Stimulated activated memory B cell treated with anti-CD40 and anti-IgM and Interleukin-4, amounts not matched to agents 10 μg/mL and 1 μg/mL and 100 μg/mL, for 72 hours (primary cell): ENCODE measurements around the gene SPAG9.

Experiments
- ATAC-seq: fragments of 150-1000 bp; cut with Tn5 transposase; 2 replicates; pipeline ENCODE4 v1.10.0; 2021
- H3K27ac Mint-ChIP-seq: one replicate; pipeline ENCODE4 v1.8.0; 2022; ENCODE audit warnings: mild to moderate bottlenecking, mixed read lengths
- H3K27me3 Mint-ChIP-seq: one replicate; pipeline ENCODE4 v1.8.0; 2022; ENCODE audit warnings: mixed read lengths
- H3K36me3 Mint-ChIP-seq: one replicate; pipeline ENCODE4 v1.8.0; 2022; ENCODE audit warnings: mixed read lengths
- H3K4me1 Mint-ChIP-seq: one replicate; pipeline ENCODE4 v1.8.0; 2022; ENCODE audit warnings: mixed read lengths
- H3K4me3 Mint-ChIP-seq: one replicate; pipeline ENCODE4 v1.8.0; 2022; ENCODE audit warnings: mild to moderate bottlenecking, moderate library complexity, mixed read lengths
- H3K9me3 Mint-ChIP-seq: one replicate; pipeline ENCODE4 v1.8.0; 2022; ENCODE audit warnings: mixed read lengths

SPAG9 gene

DNA sequence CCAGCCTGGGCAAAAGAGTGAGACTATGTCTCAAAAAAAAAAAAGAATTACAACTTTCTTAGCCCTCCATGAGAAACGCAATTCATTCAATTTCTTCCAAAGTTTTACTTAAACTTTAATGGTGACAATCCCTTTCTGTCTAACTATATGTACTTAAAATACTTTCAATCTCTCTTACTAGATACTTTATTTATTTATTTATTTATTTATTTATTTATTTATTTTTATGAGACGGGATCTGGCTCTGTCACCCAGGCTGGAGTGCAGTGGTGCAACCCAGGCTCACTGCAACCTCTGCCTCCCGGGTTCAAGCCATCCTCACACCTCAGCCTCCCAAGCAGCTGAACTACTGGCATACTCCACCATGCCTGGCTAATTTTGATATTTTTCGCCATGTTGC is 108.1 kb downstream of the SPAG9 start:
- H3K9me3 Mint-ChIP-seq, result no peaks in the 10 kb centered on the region

DNA sequence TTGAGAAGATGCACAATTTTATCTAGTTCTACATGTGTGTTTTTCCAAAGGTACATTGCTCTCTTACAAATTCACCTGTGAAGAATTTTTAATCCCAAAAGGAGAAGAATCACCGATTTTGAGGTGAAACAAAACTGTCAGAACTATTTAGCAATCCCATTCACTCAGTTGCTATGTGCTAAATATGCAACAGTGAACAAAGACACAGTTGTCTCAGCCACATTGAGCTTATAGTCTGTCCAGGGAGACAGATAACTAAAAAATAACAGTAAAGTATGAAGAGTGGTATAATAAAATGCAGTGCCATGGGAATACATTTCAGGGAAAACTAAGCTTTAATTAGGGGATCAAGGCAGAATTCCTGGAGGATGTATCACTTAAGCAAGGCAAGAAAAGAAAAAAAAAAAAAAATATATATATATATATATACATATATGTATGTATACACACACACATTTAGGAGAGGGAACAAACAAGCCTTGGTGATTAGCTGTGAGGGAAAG is 110.4 kb downstream of the SPAG9 start:
- H3K4me3 Mint-ChIP-seq, result no peak overlapping the region
- H3K27ac Mint-ChIP-seq, result no peak overlapping the region

More for the DNA sequence above, 108.1 kb downstream of the SPAG9 start:
- H3K4me3 Mint-ChIP-seq, result no peak overlapping the region
- peaks cover 48% of the 10 kb centered on the region for H3K36me3 Mint-ChIP-seq
- no peak overlapping the region for H3K27ac Mint-ChIP-seq
- peaks cover 9% of the 10 kb centered on the region for H3K4me1 Mint-ChIP-seq
- ATAC-seq, result no peak
- H3K27me3 Mint-ChIP-seq, result no peaks in the 10 kb centered on the region

DNA sequence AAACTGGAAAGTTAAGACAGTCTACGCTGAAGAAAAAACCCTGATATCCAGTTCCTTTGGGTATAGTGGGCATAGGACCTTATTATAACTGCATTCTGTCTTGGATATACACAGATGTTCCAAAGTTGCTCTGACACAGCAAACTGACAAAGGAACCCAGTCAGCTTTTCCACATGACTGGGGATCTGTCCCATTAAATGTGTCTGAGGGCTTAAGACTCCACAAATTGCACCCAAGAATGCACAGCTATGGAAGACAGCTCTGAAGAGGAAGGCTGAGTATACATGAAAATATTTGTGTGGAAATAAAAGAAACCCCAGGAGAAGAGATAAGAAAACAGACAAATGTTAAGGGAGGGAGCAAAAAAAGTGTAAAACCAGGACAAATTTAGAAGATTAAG is 114.1 kb downstream of the SPAG9 start:
- no peak for ATAC-seq
- peak overlapping the region; percentile 22 for H3K27ac Mint-ChIP-seq
- H3K27me3 Mint-ChIP-seq, result no peaks in the 10 kb centered on the region
- no peaks in the 10 kb centered on the region for H3K9me3 Mint-ChIP-seq
- peaks cover 41% of the 10 kb centered on the region for H3K36me3 Mint-ChIP-seq
- no peaks in the 10 kb centered on the region for H3K4me1 Mint-ChIP-seq
- no peak overlapping the region for H3K4me3 Mint-ChIP-seq

More for the DNA sequence above, 110.4 kb downstream of the SPAG9 start:
- Mint-ChIP-seq H3K9me3 (no peaks in the 10 kb centered on the region), H3K27me3 (no peaks in the 10 kb centered on the region), H3K4me1 (peaks cover 5% of the 10 kb centered on the region), H3K36me3 (peaks cover 46% of the 10 kb centered on the region)
- no peak for ATAC-seq

DNA sequence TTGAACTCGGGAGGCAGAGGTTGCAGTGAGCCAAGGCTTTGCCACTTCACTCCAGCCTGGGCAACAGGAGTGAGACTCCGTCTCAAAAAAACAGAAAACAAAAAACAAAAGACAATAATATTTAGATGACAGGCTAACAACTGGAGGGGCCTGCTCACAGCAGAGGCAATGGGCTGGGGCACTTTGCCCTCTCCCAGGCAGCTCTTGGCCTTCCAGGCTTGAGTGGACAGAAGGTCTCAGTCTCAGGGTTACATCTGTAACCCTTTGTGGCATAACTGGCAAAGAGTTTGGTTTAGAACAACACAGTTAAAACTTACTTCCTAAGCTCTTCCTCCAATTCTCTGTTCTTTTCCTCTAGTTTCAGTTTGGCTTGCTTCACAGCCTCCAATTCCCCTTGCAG is 114.9 kb downstream of the SPAG9 start:
- Mint-ChIP-seq H3K27ac (peak overlapping the region; percentile 22), H3K4me1 (peaks cover 5% of the 10 kb centered on the region), H3K36me3 (peaks cover 44% of the 10 kb centered on the region), H3K4me3 (no peak overlapping the region), H3K9me3 (no peaks in the 10 kb centered on the region), H3K27me3 (no peaks in the 10 kb centered on the region)
- ATAC-seq, result no peak

DNA sequence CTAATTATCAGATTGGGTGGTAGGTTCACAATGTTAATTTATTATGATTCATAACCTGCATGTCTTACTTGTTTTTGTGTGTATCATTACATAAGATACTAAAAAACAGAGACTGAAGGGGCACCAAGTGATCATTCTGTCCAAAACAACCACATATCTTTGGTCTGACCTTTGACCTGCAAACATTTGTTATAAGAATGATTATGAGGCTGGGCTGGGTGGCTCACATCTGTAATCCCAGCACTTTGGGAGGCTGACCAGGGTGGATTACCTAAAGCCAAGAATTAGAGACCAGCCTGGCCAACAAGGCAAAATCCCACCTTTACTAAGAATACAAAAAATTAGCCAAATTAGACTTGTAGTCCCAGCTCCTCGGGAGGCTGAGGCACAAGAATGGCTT is 116.4 kb downstream of the SPAG9 start:
- no peak for ATAC-seq
- no peak overlapping the region for H3K4me3 Mint-ChIP-seq
- H3K27me3 Mint-ChIP-seq, result no peaks in the 10 kb centered on the region
- H3K4me1 Mint-ChIP-seq, result peaks cover 5% of the 10 kb centered on the region
- no peaks in the 10 kb centered on the region for H3K9me3 Mint-ChIP-seq
- no peak overlapping the region for H3K27ac Mint-ChIP-seq
- H3K36me3 Mint-ChIP-seq, result peaks cover 37% of the 10 kb centered on the region

DNA sequence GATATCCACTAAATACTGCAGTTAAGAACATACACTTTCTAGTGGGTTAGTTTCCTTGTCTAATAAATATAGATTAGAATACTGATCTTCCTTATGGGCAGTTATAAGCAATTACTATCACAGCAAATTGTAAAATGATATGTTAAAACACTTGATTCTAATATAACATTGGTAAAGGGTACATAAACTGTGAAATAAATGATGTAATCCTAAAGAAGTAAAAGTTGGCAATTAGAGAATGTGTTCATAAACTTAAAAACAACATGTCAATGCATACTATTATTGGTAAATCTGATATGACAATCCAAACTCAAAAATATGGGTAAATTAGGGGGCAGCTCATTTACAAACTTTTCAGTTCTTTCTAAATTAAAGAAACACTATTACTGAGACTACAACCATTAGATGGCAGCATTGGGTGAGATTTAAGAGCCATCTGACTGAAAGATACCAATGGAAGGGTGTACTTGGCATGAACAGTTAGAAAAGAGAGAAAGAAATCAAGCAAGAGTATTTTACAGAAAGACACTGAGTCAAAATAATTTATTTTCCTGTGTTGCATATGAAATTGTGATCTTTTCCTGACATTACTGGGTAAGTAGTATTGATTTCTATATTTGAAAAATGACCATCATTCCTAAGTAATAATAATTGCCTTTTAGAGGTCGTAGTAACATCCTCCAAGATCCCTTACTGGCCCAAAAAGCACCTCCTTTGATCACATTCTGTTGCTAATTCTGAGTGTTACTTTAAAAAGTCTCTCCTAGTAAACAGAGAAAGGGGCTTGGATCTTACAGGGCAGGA is 119.6 kb downstream of the SPAG9 start:
- peak; percentile 59 for ATAC-seq
- Mint-ChIP-seq H3K4me1 (peaks cover 5% of the 10 kb centered on the region), H3K9me3 (no peaks in the 10 kb centered on the region), H3K27ac (no peak overlapping the region), H3K4me3 (no peak overlapping the region), H3K36me3 (peaks cover 25% of the 10 kb centered on the region), H3K27me3 (no peaks in the 10 kb centered on the region)

DNA sequence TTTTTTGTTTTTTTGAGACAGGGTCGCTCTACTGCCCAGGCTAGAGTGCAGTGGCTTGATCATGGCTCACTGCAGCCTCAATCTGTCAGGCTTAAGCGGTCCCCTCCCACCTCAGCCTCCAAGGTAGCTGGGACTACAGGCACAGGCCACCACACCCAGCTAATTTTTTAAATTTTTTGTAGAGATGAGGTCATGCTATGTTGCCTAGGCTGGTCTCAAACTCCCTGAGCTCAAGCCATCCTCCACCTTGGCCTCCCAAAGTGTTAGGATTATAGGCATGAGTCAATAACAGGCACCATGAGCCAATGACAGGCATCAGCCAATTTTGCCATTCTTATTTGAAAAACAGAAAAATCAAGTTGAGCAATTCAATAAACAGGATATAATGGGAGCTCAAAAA is 125.0 kb downstream of the SPAG9 start:
- Mint-ChIP-seq H3K4me3 (no peak overlapping the region), H3K36me3 (peaks cover 34% of the 10 kb centered on the region), H3K9me3 (no peaks in the 10 kb centered on the region), H3K27ac (no peak overlapping the region), H3K27me3 (no peaks in the 10 kb centered on the region), H3K4me1 (no peaks in the 10 kb centered on the region)
- ATAC-seq, result no peak

DNA sequence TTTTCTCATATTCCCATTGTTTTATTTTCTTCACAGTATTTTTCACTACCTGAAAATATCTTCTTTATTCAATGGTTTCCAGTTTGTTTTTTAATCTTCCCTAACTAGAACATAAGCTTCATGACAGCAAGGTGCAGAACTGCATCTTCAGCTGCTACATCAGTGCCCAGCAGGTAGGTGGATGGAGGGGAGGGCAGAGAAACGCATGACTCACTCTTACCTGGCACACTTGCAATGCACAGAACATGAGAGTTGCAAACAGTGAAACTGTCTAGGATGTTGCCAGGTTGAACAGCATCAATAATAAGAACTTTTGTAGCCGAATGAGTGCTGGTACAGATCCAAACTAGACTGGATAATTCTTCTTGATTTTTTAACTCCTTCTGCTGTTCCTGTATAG is 127.1 kb downstream of the SPAG9 start:
- Mint-ChIP-seq H3K4me3 (no peak overlapping the region), H3K9me3 (no peaks in the 10 kb centered on the region), H3K27me3 (no peaks in the 10 kb centered on the region), H3K36me3 (peaks cover 52% of the 10 kb centered on the region), H3K27ac (no peak overlapping the region), H3K4me1 (no peaks in the 10 kb centered on the region)
- ATAC-seq, result no peak

DNA sequence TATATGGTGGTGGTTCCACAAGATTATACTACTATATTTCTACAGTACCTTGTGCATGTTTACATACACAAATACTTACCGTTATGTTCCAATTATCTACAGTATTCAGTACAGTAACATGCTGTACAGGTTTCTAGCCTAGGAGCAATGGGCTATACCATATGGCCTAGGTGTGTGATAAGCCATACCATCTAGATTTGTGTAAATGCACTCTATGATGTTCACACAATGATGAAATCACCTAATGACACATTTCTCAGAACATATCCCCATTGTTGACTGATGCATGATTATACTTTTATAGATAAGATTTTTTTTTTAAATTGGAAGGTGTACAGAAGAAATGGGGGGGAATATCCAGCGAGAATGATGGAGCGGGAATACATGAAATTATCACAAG is 131.5 kb downstream of the SPAG9 start:
- Mint-ChIP-seq H3K36me3 (peaks cover 57% of the 10 kb centered on the region), H3K9me3 (no peaks in the 10 kb centered on the region), H3K4me3 (no peak overlapping the region), H3K27me3 (no peaks in the 10 kb centered on the region), H3K27ac (no peak overlapping the region), H3K4me1 (no peaks in the 10 kb centered on the region)
- no peak for ATAC-seq

DNA sequence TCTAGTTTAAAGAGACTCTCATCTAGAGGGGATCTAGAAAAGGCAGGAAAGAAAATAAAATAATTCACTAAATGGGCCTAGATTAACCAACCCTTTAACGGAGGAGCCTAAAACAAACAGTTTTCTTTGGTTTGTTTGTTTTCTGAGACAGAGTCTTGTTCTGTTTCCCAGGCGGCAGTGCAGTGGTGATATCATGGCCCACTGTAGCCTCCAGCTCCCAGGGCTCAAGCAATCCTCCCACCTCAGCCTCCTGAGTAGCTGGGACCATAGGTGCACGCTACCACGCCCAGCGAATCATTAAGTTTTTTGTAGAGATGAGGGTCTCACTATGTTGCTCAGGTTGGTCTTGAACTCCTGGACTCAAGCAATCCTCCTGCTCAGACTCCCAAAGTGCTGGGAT is 132.2 kb downstream of the SPAG9 start:
- Mint-ChIP-seq H3K4me1 (no peaks in the 10 kb centered on the region), H3K9me3 (no peaks in the 10 kb centered on the region), H3K27ac (no peak overlapping the region), H3K4me3 (no peak overlapping the region), H3K27me3 (no peaks in the 10 kb centered on the region), H3K36me3 (peaks cover 53% of the 10 kb centered on the region)
- ATAC-seq, result no peak

DNA sequence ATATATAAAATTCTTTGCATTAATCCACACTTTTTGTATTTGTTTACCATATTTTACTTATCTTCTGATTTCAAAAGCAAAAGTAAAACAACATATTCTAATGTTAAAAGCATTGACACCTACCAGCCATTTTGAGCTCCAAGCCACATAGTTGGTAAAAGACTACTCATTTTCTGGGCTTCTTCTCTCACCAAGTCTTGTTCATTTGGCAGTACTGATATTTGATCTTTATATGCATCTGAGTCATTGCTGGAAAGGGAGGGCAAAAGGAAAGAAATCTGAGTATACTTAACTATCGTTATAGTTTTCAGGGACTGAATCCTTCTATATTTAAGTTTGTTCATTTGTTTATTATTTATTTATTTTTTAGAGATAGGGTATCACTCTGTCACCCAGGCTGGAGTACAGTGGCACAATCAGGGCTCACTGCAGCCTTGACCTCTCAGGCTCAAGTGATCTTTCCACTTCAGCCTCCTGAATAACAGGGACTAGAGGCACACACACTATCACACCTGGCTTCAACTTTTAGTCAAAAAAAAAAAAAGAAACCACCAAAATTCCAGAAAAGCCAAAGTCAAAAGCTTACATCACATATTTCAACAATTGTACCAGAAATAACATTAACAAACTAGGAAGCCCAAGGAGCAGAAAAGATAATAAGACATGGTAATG is 133.5 kb downstream of the SPAG9 start:
- H3K27me3 Mint-ChIP-seq, result no peaks in the 10 kb centered on the region
- H3K4me3 Mint-ChIP-seq, result no peak overlapping the region
- no peaks in the 10 kb centered on the region for H3K4me1 Mint-ChIP-seq
- no peak overlapping the region for H3K27ac Mint-ChIP-seq
- ATAC-seq, result no peak
- H3K9me3 Mint-ChIP-seq, result no peaks in the 10 kb centered on the region
- peaks cover 50% of the 10 kb centered on the region for H3K36me3 Mint-ChIP-seq

DNA sequence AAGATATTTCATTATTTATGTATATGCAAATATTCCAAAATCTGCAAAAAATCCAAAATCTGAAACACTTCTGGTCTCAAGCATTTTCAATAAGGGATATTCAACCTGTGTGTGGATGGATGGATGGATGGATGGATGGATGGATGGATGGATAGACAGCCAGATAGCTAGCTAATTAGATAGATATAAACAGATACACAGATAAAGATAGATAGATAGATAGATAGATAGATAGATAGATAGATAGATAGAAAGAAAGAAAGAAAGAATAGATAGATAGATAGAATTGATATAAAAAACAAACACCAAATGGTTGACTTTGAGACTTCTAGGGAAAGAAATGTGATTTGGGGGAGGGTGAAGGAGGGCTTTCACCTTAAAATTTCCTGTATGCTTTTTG is 139.4 kb downstream of the SPAG9 start:
- ATAC-seq, result no peak
- H3K27me3 Mint-ChIP-seq, result no peaks in the 10 kb centered on the region
- H3K4me1 Mint-ChIP-seq, result peaks cover 6% of the 10 kb centered on the region
- peaks cover 59% of the 10 kb centered on the region for H3K36me3 Mint-ChIP-seq
- no peak overlapping the region for H3K4me3 Mint-ChIP-seq
- no peak overlapping the region for H3K27ac Mint-ChIP-seq
- no peaks in the 10 kb centered on the region for H3K9me3 Mint-ChIP-seq

DNA sequence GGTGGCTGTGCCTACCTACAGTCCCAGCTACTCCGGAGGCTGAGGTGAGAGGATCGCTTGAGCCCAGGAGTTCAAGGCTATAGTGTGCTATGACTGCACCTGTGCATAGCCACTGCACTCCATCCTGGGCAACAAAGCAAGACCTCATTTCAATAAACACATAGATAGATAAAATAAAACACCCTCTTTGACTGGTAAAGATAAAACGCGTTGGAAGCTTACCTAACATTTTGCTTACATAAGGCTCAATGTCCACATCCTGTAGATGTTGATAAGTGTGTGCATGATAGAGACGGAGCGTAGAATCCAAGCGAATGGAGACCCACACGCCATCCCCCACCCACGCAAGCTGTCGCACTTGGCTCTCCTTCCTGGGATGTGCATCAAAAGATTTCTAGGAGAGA is 141.1 kb downstream of the SPAG9 start:
- no peak overlapping the region for H3K27ac Mint-ChIP-seq
- no peaks in the 10 kb centered on the region for H3K27me3 Mint-ChIP-seq
- ATAC-seq, result no peak
- H3K4me3 Mint-ChIP-seq, result no peak overlapping the region
- H3K36me3 Mint-ChIP-seq, result peaks cover 55% of the 10 kb centered on the region
- H3K4me1 Mint-ChIP-seq, result peaks cover 6% of the 10 kb centered on the region
- H3K9me3 Mint-ChIP-seq, result no peaks in the 10 kb centered on the region

DNA sequence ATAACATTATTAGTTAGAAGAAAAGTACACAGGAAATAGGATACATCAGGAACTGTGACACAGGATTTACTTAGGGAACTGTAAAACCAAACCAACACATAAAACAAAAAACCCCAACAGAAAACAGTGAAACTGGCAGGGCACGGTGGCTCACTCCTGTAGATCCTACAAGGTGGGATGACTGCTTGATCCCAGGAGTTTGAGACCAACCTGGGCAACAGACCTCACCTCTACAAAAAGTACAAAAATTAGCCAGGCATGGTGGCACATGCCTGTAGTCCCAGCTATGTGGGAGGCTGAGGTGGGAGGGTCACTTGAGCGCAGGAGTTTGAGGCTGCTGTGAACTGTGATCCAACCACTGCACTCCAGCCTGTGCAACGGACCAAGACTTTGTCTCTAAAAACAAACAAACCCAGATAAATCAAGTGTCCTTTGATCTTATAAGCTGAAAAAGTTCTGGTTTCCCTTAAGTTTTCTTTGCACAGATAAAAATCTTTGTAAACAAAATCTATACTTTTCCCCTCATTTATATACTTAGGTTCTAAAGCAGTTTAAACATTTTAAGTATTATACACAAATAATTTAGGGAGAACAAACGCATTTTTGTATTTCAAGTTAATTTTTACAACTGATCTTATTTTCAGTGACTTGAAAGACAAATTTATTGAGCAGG is 143.0 kb downstream of the SPAG9 start:
- no peak overlapping the region for H3K4me3 Mint-ChIP-seq
- H3K4me1 Mint-ChIP-seq, result peaks cover 6% of the 10 kb centered on the region
- peaks cover 63% of the 10 kb centered on the region for H3K36me3 Mint-ChIP-seq
- no peaks in the 10 kb centered on the region for H3K27me3 Mint-ChIP-seq
- ATAC-seq, result no peak
- H3K27ac Mint-ChIP-seq, result no peak overlapping the region
- no peaks in the 10 kb centered on the region for H3K9me3 Mint-ChIP-seq

DNA sequence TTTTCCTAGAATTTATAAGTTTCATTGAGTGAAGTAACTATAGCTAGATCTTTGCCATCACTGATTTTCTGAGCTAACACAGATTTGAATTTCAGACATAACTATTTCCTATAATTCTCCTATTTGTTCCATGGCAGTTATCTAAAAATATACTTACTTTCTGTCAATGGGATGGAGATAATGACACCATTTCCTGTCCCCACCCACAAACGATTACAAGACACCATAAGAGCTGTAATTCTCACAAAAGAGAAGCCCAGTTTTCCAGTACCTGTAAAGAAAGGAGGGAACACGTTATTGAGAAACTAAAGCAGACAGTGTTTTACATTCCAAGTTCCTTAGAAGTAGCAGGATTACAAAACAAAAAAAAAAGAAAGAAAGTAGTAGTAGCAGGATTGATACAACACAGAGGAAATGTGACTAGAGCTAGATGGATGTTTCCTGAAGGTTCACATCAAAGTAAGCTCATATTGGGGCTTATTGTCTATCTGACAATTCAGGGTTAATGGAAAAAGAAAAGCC is 143.7 kb downstream of the SPAG9 start:
- peaks cover 6% of the 10 kb centered on the region for H3K4me1 Mint-ChIP-seq
- no peaks in the 10 kb centered on the region for H3K27me3 Mint-ChIP-seq
- no peak for ATAC-seq
- H3K9me3 Mint-ChIP-seq, result no peaks in the 10 kb centered on the region
- peaks cover 63% of the 10 kb centered on the region for H3K36me3 Mint-ChIP-seq
- H3K4me3 Mint-ChIP-seq, result no peak overlapping the region
- no peak overlapping the region for H3K27ac Mint-ChIP-seq
